ENCODE measurements around the gene CRYGA. TPM values are rescaled to one million over a fixed set of nuclear protein-coding genes. Genes with fewer than 3 reads are reported as not detected.

The CRYGA gene
- total RNA-seq, 1 donor from 2014 or later = not detected

DNA sequence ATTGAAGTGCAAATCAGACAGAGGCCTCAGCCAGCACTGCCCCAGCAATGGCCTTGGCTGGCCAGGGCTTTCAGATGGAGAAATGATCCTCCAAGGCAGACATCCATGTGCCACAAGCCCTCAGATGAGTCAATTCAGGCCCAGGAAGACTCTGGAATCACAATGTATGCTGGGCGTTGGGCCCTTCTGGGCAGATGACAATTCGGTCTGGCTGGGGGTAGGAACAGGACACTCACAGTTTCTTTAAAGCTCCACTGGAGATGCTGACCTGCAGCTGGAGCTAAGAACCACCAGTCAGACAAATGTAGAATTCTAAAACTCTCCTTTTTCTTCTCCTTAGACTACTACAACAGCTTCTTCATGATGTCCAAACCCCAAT is 26.7 kb downstream of the CRYGA start:
- intact Hi-C loops (cut with DNase I) = no loop called here
- Histone ChIP-seq H3K27ac (no peak overlapping the region), H3K27me3 (no peaks in the 10 kb centered on the region), H3K4me1 (no peaks in the 10 kb centered on the region), H3K36me3 (no peaks in the 10 kb centered on the region), H3K9me3 (no peaks in the 10 kb centered on the region), H3K4me3 (no peak overlapping the region)
- TF ChIP-seq, protein P1, sequence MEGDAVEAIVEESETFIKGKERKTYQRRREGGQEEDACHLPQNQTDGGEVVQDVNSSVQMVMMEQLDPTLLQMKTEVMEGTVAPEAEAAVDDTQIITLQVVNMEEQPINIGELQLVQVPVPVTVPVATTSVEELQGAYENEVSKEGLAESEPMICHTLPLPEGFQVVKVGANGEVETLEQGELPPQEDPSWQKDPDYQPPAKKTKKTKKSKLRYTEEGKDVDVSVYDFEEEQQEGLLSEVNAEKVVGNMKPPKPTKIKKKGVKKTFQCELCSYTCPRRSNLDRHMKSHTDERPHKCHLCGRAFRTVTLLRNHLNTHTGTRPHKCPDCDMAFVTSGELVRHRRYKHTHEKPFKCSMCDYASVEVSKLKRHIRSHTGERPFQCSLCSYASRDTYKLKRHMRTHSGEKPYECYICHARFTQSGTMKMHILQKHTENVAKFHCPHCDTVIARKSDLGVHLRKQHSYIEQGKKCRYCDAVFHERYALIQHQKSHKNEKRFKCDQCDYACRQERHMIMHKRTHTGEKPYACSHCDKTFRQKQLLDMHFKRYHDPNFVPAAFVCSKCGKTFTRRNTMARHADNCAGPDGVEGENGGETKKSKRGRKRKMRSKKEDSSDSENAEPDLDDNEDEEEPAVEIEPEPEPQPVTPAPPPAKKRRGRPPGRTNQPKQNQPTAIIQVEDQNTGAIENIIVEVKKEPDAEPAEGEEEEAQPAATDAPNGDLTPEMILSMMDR (IDR thresholded peaks at IDR 0.05) = no peak
- DNase-seq (ENCODE audit: low spot score in 2 of 2) = no peak

DNA sequence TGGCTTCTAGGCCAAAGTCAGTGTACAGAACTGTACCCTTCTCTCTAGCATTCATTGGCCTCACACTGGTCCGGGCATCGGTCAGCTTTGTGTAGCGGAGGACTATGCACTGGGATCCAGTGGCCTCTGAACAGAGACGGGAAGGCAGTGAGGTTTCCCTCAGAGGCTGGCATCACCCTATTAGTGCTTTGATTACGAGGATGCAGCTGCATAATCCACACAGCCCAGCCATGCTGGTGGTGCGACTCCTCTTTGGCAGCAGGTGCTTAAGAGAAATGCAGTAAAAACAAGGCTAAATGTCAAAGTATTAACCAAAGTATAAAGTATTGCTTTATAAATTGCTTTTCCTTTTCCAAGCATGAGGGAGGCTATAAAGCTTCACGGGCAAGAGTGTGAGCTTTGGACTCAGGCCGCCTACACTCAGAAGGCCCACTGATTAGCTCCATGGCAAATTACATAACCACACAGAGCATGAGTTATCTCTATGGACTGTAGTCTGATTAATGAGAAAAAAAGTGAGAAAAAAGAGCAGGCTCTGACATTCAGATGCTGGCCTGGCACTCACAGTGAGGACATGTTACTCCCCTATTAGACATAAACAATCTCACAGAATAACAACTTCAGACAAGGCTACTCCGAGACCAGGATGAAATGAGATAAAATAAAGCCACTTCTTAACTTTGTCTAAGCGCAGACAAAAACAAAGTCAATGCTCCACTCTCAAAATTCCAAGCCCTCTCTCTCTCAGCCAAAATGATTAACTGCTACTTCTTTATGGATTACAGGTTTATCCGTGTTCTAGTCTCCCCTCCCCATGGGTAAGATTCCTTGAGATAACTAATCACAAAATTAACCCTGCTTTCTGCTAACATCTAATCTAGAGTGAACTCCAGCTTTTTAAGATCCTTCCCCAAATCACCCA is 27.3 kb downstream of the CRYGA start:
- Histone ChIP-seq H3K27me3 (no peaks in the 10 kb centered on the region), H3K36me3 (no peaks in the 10 kb centered on the region), H3K9me3 (no peaks in the 10 kb centered on the region), H3K4me1 (no peaks in the 10 kb centered on the region), H3K27ac (no peak overlapping the region), H3K4me3 (no peak overlapping the region)
- no peak for DNase-seq (ENCODE audit: low spot score in 2 of 2)
- TF ChIP-seq, protein P1 (IDR thresholded peaks at IDR 0.05) = no peak
- intact Hi-C loops (cut with DNase I) = no loop called here

DNA sequence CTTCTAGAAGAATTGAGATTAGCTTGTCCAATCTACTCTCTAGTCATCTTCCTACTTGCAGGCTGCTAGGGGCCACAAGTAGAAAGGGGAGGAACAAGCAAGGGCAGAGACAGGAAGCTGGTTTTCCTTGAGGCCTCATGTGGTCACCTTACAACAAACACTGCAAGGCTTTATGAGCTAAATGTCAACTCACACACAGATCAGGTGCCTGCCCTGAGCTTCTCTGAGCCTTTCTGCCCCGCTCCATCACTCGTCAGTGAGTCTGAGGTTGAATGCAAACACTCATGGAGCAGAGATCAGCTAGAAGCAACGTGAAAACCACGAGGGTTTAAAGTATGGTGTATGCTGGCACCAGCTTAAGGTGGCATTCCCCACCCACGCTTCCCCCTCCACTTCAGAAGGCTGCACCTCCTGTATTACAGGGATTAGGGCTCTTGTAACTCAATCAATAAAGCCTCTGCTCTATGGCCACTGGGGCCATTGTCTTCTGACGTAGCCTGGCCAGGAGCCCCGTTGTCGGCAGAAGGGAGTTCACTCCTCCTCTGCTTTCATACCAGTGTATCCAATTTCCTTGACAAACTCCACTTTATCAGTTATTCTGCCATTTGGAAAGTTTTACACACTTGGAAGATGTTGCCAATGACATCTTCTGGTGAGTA is 28.3 kb downstream of the CRYGA start:
- Histone ChIP-seq H3K27ac (no peak overlapping the region), H3K27me3 (no peaks in the 10 kb centered on the region), H3K36me3 (no peaks in the 10 kb centered on the region), H3K4me1 (no peaks in the 10 kb centered on the region), H3K9me3 (no peaks in the 10 kb centered on the region), H3K4me3 (no peak overlapping the region)
- TF ChIP-seq, protein P1 (IDR thresholded peaks at IDR 0.05) = no peak
- intact Hi-C loops (cut with DNase I) = no loop called here
- no peak for DNase-seq (ENCODE audit: low spot score in 2 of 2)

DNA sequence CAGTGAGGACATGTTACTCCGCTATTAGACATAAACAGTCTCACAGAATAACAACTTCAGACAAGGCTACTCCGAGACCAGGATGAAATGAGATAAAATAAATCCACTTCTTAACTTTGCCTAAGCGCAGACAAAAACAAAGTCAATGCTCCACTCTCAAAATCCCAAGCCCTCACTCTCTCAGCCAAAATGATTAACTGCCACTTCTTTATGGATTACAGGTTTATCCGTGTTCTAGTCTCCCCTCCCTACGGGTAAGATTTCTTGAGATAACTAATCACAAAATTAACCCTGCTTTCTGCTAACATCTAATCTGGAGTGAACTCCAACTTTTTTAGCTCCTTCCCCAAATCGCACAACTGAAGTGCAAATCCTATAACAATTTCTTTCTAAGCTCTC is 32.7 kb downstream of the CRYGA start:
- H3K4me1 ChIP-seq = no peaks in the 10 kb centered on the region
- no peaks in the 10 kb centered on the region for H3K27me3 ChIP-seq
- H3K9me3 ChIP-seq = no peaks in the 10 kb centered on the region
- no peaks in the 10 kb centered on the region for H3K36me3 ChIP-seq
- no peak overlapping the region for H3K4me3 ChIP-seq
- no peak for DNase-seq (ENCODE audit: low spot score in 2 of 2)
- no peak overlapping the region for H3K27ac ChIP-seq
- intact Hi-C loops (cut with DNase I) = no loop called here
- TF ChIP-seq, protein P1 (IDR thresholded peaks at IDR 0.05) = no peak

DNA sequence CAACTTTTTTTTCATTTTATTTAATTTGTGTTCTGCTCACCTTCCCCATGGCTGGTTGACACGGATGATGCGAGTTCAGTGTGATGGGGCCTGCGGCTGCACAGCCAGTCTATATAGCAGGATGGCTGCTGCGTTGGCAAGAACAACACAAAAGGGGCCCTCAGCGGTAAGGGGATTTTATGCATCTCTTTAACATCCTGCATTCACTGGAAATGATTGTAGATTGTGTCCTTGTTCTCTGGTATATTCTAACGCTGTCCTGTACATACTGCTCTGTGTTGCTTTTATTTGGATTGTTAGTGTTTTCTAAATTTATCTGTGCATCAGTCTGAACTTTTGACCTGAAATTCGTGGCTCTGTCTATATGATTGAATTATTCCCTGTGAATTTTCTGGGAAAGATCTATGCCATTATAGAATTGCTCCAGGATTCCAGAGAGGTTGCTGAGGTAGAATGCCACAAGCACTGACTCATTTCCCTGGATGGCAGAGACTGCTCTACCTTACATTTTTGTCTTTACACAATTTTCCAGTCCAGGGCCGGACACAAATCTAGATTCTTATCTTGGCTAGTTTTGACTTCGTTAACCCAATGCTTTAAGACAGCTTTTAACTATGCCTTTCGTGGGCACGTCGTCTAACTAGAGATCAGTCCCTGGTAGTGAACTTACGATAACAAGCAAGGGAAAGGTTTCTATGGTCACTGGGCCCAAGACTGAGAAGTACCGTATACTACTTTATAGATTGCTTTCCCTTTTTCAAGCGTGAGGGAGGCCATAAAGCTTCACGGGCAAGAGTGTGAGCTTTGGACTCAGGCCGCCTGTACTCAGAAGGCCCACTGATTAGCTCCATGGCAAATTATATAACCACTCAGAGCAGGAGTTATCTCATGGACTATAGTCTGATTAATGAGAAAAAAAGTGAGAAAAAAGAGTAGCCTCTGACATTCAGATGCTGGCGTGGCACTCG is 33.4 kb downstream of the CRYGA start, which contains the start of gene CRYGC:
TSS of gene CRYGC (minus strand) at position 85 of the 968 bp plus-strand sequence. CDS start at position 49, 36 bp downstream.
- TF ChIP-seq, protein P1 (IDR thresholded peaks at IDR 0.05) = no peak
- no peak for DNase-seq (ENCODE audit: low spot score in 2 of 2)
- H3K27ac ChIP-seq = no peak within 1 kb of the TSS
- H3K4me1 ChIP-seq = no peaks in the 10 kb centered on the region
- no peak within 1 kb of the TSS for H3K4me3 ChIP-seq
- H3K9me3 ChIP-seq = no peaks in the 10 kb centered on the region
- H3K36me3 ChIP-seq = no peaks in the 10 kb centered on the region
- no peaks in the 10 kb centered on the region for H3K27me3 ChIP-seq
- intact Hi-C loops (cut with DNase I) = no loop called here

Data from ascending aorta (tissue), 2 donors.